ENCODE measurements around the gene CRLF3. TPM values are rescaled to one million over a fixed set of nuclear protein-coding genes. Genes with fewer than 3 reads are reported as not detected.
"Not testable (repeated sequence)": the region's sequence is repeated elsewhere in the genome, so short reads cannot be mapped to it uniquely, and the experiment has no call there.

CRLF3 gene, protein sequence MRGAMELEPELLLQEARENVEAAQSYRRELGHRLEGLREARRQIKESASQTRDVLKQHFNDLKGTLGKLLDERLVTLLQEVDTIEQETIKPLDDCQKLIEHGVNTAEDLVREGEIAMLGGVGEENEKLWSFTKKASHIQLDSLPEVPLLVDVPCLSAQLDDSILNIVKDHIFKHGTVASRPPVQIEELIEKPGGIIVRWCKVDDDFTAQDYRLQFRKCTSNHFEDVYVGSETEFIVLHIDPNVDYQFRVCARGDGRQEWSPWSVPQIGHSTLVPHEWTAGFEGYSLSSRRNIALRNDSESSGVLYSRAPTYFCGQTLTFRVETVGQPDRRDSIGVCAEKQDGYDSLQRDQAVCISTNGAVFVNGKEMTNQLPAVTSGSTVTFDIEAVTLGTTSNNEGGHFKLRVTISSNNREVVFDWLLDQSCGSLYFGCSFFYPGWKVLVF
- 6.1 TPM for total RNA-seq
- long read RNA-seq, transcript CRLF3-201 (8 exons, 2,957 nt) = major isoform, 19 of 26 reads
- long read RNA-seq, partial matches to known transcripts = 0 of 26 reads
- long read RNA-seq, other reads (novel, unspliced or antisense) = 7 of 26 reads

DNA sequence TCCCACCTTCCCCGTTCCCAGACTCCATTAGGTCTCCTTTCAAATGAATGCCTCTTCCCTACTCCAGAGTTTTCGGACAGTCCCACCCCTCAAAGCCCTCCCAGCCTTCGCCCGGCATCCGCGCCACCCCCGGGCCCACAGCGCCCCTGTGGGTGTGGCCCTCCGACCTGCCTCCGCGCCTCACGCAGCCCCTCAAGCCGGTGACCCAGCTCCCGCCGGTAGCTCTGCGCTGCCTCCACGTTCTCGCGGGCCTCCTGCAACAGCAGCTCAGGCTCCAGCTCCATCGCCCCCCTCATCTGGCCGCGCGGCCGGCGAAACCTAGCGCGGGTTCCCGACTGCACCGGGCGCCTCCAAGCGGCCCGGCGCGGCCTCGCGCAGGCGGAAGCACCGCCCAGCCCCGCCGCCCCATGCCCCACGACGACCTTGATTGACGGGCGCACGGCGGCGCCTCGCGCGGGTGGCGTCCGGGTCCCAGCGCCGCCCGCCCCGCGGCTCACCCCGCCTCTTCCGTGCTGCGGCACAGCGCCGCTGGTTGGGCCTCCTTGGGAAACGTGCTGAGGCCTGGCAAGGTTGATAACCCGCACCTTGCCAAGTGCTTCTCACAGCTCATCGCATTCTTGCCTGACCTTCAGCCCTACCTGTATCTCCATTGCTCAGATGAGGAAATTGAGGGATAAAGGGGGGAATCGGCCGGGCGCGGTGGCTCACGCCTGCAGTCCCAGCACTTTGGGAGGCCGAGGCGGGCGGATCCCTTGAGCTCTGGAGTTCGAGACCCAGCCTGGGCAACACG is at the start of gene CRLF3:
Gene CRLF3 (minus strand): TSS at position 337 of the 790 bp plus-strand sequence. CDS start 41 bp downstream, at position 296.
- ATAC-seq (peak; percentile 99), DNase-seq (peak; percentile 95)
- intact Hi-C loops (cut with micrococcal nuclease) = no loop called here

DNA sequence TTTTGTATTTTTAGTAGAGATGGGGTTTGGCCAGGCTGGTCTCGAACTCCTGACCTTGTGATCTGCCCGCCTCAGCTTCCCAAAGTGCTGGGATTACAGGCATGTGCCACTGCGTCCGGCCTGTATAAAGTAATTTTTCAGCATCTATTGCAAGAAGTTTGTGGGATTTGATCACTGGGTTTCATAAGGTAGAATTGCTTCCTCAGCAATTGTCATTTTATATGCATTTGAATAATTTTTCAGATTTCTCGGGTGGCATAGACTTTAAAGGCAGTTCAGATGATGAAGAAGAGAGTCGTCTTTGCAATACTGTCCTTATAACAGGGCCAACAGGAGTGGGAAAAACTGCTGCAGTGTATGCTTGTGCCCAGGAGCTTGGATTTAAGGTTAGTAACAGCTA is 44.5 kb upstream of the CRLF3 start:
- intact Hi-C loops (cut with micrococcal nuclease) = no loop called here
- ATAC-seq (no peak), DNase-seq (no peak)

DNA sequence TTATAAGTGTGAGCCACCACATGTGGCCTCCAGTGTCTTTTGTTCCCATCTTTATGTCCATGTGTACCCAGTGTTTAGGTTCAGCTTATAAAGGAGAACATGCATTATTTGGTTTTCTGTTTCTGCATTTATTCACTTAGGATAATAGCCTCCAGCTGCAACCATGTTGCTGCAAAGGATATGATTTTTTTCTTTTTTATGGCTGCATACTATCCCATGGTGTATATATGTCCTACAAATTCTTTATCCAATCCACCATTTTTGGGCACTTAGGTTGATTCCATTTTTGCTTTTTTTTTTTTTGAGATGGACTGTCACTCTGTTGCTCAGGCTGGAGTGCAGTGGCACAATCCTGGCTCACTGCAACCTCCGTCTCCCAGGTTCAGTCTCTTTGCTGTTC is 40.1 kb upstream of the CRLF3 start:
- intact Hi-C loops (cut with micrococcal nuclease) = no loop called here
- ATAC-seq = no peak
- no peak for DNase-seq

DNA sequence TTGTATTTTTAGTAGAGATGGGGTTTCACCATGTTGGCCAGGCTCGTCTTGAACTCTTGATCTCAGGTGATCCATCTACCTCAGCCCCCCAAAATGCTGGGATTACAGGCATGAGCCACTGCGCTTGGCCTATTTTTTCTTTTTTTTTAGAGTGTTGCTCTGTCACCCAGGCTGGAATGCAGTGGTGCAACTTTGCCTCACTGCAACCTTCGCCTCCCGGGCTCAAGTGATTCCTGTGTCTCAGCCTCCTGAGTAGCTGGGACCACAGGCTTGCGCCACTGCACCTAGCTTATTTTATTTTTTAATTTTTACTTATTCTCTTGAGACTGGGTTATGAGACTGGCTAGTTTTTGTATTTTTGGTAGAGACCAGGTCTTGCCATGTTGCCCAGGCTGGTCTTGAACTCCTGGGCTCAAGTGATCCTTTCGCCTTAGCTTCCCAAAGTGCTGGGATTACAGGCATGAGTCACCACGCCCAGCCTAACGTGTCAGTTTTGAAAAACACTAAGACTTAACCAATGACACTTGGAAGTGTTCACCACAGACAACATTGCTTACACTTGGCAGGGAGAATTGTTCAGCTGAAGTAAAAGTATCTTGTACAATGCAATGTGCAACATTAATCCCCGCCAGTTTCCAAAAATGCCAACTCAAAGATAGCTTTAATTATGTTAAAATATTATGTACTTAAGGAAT is 34.2 kb upstream of the CRLF3 start:
- DNase-seq = no peak
- no peak for ATAC-seq
- intact Hi-C loops (cut with micrococcal nuclease) = no loop called here

DNA sequence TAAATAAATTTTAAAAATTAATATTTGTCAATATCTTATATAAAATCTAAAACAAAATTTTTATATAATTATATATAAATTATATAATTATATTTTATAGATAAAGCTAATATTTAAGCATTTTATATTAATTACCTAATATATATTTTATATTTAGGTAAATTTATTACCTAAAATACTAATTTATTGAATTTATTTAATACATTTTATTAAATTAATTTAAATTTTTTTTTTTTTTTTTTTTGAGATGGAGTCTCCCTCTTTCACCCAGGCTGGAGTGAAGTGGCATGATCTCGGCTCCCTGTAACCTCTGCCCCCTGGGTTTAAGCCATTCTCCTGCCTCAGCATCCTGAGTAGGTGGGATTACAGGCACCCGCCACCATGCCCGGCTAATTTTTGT is 29.7 kb upstream of the CRLF3 start:
- intact Hi-C loops (cut with micrococcal nuclease) = no loop called here
- ATAC-seq (no peak), DNase-seq (no peak)

DNA sequence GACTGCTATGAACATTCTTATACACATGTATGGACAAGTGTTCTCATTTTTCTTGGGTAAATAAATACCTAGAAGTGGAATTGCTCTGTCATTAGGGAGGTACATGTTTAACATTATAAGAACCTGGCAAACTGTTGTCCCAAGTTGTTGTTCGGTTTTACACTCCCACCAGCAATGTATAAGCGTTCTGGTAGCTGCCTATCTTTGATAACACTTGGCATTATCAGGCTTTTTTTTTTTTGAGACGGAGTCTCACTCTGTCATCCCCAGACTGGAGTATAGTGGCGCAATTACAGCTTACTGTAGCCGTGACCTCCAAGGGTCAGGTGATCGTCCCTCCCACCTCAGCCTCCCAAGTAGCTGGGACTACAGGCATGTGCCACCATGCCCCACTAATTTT is 23.5 kb upstream of the CRLF3 start:
- intact Hi-C loops (cut with micrococcal nuclease) = no loop called here
- no peak for ATAC-seq

DNA sequence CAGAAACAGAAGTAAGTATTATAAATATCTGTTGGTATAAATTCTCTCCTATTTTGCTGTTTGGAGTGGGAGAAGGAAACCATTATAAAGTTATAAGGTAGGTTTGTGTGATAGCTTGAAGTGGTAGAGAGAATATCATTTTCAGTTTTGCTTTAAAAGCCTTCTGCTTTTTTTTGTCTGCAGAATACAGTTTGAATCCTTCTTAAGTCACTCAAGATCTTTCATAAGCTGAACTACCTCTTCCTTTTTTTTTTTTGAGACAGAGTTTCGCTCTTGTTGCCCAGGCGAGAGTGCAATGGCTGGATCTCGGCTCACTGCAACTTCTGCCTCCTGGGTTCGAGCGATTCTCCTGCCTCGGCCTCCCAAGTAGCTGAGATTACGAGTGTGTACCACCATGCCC is 16.3 kb upstream of the CRLF3 start:
- DNase-seq (no peak), ATAC-seq (no peak)
- intact Hi-C loops (cut with micrococcal nuclease) = no loop called here

More for the DNA sequence above, 23.5 kb upstream of the CRLF3 start:
- no peak for DNase-seq

DNA sequence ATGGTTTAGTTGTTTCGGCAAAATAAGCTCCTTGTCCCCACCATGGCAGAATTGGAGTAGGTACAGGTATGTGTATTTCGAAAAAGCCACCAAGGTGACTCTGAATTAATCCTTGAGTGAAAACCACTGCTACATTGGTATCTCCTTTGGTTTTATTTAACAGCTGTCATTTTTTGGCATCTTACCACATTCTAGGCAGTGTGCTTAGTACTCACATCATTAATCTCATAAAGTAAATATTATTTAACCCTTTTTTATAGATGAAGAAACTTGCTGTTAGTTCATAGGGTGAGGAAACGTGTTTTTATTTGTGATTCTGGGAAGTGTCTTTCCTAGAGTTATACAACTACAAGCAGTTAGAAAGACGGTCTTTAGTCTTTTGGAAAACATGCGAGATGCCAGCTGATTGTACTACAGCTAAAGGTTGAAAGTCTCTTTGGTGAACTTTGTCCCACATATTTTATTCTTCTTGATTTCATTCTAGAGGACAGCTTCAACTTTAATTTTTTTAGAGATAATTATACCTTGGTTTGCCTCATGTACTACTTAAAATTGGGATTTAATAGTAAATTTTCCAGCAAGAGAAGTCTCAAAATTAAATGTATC is 13.8 kb upstream of the CRLF3 start:
- intact Hi-C loops (cut with micrococcal nuclease) = no loop called here
- ATAC-seq (no peak), DNase-seq (no peak)

DNA sequence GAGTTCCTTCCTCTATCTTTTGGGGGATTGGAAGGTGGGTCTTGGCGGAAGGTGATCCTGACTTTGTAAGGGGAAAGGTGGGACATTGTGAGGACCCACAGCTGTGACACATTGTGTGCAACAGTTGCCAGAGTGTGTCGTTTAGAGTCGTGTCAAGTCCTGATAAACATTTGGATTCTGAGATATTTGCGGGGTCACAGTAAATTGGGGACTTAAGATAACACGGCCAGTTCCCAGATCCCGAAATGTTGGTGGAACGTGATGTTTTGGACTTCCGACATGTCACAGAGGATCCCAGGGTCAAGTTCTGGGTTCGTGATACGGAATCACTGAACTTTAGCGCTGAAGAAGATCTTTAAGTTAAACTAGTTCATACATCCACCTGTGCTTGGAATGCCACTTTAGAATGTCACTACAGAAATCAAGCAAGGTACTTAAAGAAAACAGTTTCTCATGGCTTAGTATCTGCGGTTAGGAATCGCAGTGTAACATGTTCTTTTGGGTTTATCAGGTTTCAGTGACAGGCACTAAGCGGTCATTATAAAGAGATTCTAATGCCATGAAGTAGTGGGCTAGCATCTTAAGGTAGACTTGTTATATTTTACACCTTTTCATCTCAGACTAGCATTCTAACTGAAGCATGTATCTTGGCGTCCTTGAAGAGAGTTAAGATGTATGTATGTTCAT is 8.1 kb upstream of the CRLF3 start:
- intact Hi-C loops (cut with micrococcal nuclease) = no loop called here
- no peak for ATAC-seq
- DNase-seq = no peak

DNA sequence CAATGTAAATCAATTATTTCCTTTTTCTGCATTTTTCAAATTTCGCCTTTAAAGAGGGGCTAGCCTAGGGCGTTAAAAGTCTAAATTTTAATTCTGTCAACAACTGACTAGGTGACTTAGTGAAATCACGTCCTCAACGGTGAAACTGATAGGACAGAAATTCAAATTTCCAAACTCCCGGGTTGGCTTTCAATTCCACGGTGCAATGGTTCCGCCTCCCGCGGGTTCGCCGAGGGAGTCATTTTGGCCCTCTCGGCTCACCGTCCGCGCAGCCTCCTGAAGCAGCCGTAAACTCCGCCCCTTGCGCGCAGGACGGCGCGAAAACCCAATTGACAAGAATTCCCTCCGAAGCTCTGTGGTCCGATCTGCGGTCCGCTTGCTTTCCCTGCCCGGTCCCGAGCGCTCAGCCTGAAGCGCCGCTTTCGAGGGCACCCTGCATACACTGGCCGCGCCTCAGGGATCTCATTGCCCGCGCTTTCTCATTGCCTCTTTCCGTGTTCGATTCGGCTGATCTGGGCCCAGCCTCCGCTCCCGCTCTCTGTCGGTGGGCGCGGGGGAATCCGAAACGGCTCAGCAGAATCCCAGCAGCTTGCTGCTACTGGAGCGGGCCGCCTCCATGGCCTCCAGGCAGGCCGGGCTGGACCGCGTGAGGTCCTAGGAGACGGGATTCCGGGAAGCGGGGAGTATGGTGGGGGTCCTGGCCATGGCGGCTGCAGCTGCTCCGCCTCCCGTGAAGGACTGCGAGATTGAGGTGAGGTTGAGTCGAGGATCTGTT is 7.4 kb upstream of the CRLF3 start, which contains the start of gene ATAD5:
Gene ATAD5 (plus strand): TSS at position 304 of the 775 bp plus-strand sequence. CDS start 382 bp downstream, at position 686.
- DNase-seq = peak; percentile 94
- intact Hi-C loops (cut with micrococcal nuclease) = no loop called here

DNA sequence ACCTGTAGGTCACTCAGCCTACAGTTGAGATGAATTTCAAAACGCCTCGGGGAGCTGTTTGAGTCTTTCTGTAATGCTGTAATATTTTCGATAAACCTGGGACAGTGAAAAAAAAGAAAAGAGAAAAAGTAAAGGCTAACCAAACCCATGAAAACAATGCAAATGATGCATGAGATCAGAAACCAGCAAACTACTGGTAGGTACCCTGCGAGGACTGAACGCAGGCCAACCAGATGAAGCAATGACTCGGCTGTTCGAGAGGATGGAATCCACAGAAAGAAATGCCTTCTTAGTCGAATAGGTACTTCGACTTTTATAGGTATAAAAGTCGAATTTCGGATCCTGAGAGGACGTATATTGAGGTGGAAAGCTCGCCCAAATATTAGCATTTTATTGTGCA is 6.8 kb upstream of the CRLF3 start:
- ATAC-seq (peak; percentile 42), DNase-seq (no peak)
- intact Hi-C loops (cut with micrococcal nuclease) = no loop called here

More for the DNA sequence above, 7.4 kb upstream of the CRLF3 start, which contains the start of gene ATAD5:
- ATAC-seq = peak; percentile 98

DNA sequence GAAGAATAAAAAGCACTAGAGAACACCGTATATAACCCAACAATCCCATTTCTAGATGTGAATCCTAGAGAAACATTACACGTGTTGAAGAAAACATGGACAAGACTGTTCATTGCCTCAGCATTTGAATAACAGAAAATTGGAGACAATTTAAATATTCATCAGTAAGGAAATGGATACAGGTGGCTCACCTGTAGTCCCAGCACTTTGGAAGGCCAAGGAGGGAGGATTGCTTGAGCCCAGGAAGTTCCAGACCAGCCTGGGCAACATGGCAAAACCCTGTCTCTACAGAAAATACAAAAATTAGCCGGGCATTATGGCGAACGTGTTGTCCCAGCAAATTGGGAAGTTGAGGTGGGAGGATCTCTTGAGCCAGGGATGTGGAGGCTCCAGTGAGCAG is 4.5 kb upstream of the CRLF3 start:
- ATAC-seq (no peak), DNase-seq (no peak)
- intact Hi-C loops (cut with micrococcal nuclease) = no loop called here

DNA sequence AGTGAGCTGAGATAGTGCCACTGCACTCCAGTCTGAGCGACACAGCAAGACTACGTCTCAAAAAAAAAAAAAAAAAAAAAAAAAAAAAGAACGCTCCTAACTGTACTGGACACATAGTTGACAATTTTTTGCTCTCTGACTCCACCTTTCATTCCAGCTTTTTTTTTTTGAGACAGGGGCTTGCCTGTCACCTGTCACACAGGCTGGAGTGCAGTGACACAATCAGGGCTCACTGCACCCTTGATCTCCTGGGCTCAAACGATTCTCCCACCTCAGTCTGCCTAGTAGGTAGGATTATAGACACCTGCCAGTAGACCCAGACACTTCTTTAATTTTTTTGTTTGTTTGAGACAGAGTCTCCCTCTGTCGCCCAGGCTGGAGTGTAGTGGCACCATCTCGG is 2.6 kb upstream of the CRLF3 start:
- DNase-seq = no peak
- intact Hi-C loops (cut with micrococcal nuclease) = no loop called here
- ATAC-seq = no peak

DNA sequence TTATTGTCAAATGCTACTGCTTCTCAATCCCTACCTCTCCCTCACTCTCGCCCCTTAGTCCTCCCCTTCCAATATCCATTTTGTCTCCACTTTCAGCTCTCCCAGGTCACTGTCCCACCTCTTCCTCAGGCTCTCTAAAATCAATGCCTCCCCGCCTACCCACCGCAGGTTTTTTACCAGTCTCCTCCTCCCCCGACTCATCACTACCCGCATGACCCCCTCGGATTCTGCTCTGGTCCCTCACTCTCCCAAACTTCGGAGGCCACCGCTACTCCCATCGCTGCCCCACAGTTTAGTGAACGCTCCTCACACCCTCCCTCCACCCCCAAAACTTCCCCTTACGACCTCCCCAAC is 513 bp downstream of the CRLF3 start:
- intact Hi-C loops (cut with micrococcal nuclease) = no loop called here
- DNase-seq (no peak), ATAC-seq (peak; percentile 25)

DNA sequence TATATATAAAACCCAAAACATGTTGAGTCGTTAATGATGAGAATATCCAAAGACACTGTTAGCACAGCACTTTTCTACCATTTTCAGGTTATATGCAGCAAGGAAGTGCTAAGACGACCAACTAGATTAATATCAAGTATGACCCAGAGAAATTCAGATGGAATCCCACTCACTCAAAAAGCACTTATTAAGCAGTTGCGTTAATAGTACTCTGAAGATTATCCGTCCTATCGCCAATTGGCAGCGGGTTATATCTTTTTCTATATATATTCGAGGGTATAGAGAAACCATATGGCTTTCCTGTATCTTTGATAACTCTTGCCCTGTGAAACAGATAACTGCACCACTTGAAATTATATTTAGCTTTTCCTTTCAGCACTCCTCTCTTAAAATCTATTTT is 1.1 kb downstream of the CRLF3 start:
- intact Hi-C loops (cut with micrococcal nuclease) = no loop called here
- DNase-seq (no peak), ATAC-seq (no peak)

DNA sequence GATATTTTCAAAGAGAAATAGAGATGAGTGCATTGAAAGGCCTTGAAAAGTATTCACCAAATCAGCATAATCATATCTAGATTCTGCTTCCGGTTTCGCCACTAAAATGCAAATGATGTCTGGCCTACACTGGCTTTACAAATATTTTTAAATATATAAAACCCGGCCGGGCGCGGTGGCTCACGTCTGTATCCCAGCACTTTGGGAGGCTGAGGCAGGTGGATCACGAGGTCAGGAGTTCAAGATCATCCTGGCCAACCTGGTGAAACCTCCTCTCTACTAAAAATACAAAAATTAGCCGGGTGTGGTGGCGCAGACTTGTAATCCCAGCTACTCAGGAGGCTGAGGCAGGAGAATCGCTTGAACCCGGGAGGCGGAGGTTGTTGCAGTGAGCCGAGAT is 1.6 kb downstream of the CRLF3 start:
- ATAC-seq; DNase-seq; intact Hi-C loops (cut with micrococcal nuclease): not testable (repeated sequence)

DNA sequence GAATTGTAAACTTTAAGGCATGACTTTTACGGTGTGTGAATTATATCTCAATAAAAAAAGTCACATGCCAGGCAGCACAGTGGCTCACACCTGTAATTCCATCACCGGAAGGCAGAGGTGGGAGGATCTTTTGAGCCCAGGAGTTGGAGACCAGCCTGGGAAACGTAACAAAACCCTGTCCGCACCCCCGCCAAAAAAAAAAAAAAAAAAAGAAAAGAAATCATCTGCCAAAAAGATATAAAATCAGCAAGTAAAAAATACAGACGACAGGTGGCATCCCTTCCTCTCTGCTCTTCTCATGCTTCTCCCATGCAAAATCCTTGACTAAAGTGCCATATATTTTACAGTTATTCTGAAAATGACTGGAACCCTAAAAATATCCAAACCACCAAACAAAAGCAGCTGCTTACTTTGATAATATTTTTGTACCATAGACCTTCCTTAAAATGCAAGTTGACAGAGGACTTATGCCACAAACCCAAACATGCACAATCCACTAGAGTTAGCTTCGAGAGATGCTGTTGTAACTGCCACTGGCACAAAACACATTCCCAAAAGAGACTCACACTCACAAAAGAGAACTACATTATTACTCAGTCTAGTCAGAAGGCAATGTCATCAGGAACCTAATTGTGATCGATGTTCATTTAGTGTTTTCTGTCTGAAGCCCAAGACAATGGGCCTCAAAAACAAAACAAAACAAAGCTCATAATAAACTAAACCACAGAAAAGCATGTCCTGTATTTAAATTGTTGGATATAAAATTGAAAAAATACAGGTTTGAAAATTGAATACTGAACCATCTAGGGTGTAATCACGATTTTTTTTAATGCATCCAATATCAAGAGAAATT is 2.4 kb downstream of the CRLF3 start:
- intact Hi-C loops (cut with micrococcal nuclease) = no loop called here
- ATAC-seq = no peak
- DNase-seq = no peak
